Endothelial cell (in vitro differentiated cells): ENCODE results near the gene KAZN. TPM values are rescaled to one million over a fixed set of nuclear protein-coding genes. Genes with fewer than 3 reads are reported as not detected.

Experiments used
- DNase-seq: peaks from one replicate; pipeline ENCODE4 v3.0.0; 2021; ENCODE audit warnings: low spot score
- H3K27ac Mint-ChIP-seq: one replicate; pipeline ENCODE4 v1.8.0; 2021; ENCODE audit warnings: mixed read lengths, inconsistent platforms; ENCODE audit not compliant: unreplicated experiment
- H3K27me3 Mint-ChIP-seq: one replicate; pipeline ENCODE4 v1.8.0; 2021; ENCODE audit warnings: mild to moderate bottlenecking, moderate library complexity, mixed read lengths, inconsistent platforms; ENCODE audit not compliant: unreplicated experiment
- H3K36me3 Mint-ChIP-seq: one replicate; pipeline ENCODE4 v1.8.0; 2021; ENCODE audit warnings: mild to moderate bottlenecking, low read depth, mixed read lengths, inconsistent platforms; ENCODE audit not compliant: unreplicated experiment
- H3K4me1 Mint-ChIP-seq: one replicate; pipeline ENCODE4 v1.8.0; 2021; ENCODE audit warnings: mild to moderate bottlenecking, mixed read lengths, inconsistent platforms; ENCODE audit not compliant: unreplicated experiment
- H3K4me3 Mint-ChIP-seq: one replicate; pipeline ENCODE4 v1.8.0; 2021; ENCODE audit warnings: mild to moderate bottlenecking, mixed read lengths, inconsistent platforms; ENCODE audit not compliant: unreplicated experiment
- H3K9me3 Mint-ChIP-seq: one replicate; pipeline ENCODE4 v1.8.0; 2021; ENCODE audit warnings: mixed read lengths, inconsistent platforms; ENCODE audit not compliant: unreplicated experiment
- total RNA-seq: library from RNA; stranded (reverse); fragmentation: NEBNext Ultra II Directional; extraction: Animal tissue kit (Norgen Biotek cat#: 25700); gene quantifications from one replicate; pipeline ENCODE4 v1.2.1, GENCODE V29; 2021; ENCODE audit not compliant: unreplicated experiment
- TF ChIP-seq, protein P1 (sequence below): fragments of 200-600 bp; sonication (generic); IDR thresholded peaks from one replicate; pipeline ENCODE4 v1.5.0; 2021; ENCODE audit warnings: antibody characterized with exemption; ENCODE audit not compliant: unreplicated experiment

KAZN gene
- total RNA-seq, 1 donor from 2014 or later: 10.1 TPM

DNA sequence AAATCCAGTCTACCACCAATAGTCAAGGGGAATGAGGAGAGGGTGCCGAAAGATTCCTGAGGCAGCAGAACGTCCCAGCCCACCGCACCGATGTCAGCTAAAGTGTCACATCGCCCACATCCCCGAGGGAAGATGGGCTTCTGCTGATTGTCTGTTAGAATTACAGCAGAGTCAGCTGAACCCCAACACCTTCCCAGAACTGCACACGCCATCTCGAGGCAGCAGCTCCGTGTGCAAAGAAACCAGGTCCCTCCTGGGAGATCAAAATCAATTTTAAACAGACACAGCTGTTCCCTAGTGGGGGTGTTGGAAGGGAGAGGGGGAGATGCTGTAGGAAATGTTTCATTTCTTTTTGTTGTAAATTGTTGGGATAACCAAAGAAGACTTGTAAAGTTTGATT is 12.8 kb upstream of the KAZN start:
- Mint-ChIP-seq H3K4me1 (no peaks in the 10 kb centered on the region), H3K36me3 (no peaks in the 10 kb centered on the region), H3K9me3 (no peaks in the 10 kb centered on the region), H3K27me3 (peaks cover 3% of the 10 kb centered on the region), H3K4me3 (no peak overlapping the region), H3K27ac (no peak overlapping the region)
- no peak for DNase-seq
- TF ChIP-seq, protein P1, sequence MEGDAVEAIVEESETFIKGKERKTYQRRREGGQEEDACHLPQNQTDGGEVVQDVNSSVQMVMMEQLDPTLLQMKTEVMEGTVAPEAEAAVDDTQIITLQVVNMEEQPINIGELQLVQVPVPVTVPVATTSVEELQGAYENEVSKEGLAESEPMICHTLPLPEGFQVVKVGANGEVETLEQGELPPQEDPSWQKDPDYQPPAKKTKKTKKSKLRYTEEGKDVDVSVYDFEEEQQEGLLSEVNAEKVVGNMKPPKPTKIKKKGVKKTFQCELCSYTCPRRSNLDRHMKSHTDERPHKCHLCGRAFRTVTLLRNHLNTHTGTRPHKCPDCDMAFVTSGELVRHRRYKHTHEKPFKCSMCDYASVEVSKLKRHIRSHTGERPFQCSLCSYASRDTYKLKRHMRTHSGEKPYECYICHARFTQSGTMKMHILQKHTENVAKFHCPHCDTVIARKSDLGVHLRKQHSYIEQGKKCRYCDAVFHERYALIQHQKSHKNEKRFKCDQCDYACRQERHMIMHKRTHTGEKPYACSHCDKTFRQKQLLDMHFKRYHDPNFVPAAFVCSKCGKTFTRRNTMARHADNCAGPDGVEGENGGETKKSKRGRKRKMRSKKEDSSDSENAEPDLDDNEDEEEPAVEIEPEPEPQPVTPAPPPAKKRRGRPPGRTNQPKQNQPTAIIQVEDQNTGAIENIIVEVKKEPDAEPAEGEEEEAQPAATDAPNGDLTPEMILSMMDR: no peak

DNA sequence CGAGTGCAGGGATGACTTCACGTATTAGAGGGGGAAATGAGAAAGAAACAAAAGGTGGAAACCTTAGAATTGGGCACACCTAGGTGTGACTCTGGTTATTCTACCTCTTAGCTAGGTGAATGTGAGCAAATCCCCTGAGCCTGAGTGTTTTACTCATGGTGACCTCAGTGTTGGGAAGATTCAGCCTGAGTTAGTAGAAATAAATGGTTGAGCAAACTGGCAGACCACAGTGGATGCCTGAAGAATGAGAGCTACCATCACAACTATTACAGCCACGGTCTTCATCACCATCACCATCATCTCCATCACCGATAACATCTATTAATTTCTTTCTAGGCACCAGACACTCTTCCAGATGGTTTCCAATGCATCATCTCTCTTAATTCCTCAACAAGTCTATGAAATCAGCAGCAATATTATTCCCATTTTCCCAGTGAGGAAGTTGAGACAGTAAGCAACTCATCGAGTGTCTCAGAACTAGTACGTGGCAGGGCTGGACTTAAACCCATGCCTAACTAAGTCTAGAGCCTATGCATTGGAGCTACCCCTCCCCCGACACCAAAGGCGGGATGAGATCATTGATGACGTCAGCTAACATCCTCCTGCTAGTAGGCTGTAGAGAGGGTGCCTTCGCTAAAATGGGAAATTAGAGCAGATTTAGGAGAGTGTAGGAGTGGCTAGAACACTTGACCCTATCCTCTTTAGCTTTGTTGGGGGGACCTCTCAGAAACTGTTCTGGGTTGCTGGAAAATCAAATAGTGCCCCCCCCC is 7.9 kb upstream of the KAZN start:
- Mint-ChIP-seq H3K4me3 (no peak overlapping the region), H3K36me3 (no peaks in the 10 kb centered on the region), H3K27ac (no peak overlapping the region), H3K9me3 (no peaks in the 10 kb centered on the region), H3K27me3 (peaks cover 11% of the 10 kb centered on the region), H3K4me1 (no peaks in the 10 kb centered on the region)
- DNase-seq: no peak
- TF ChIP-seq, protein P1: no peak

DNA sequence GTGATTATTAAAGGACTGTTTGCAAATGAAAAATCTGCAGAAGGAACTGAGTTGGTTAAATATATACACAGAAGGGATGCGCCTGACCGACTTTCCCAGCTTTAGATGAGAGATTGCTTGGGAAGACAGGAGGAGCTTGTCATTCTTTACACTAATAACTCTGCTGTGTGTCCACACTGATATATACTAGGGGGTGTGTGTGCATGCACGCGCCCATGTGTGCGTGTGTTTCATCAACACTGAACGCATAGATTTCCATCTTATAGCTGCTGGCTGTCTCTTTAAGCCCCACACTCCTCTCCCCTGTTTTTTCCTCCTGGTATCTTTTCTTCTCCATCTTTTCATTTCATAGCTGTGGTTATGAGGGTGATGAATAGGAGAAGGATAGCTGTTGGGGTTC is 6.9 kb upstream of the KAZN start:
- no peak for DNase-seq
- Mint-ChIP-seq H3K4me1 (no peaks in the 10 kb centered on the region), H3K27me3 (peaks cover 11% of the 10 kb centered on the region), H3K4me3 (no peak overlapping the region), H3K36me3 (no peaks in the 10 kb centered on the region), H3K27ac (no peak overlapping the region), H3K9me3 (no peaks in the 10 kb centered on the region)
- TF ChIP-seq, protein P1: no peak

DNA sequence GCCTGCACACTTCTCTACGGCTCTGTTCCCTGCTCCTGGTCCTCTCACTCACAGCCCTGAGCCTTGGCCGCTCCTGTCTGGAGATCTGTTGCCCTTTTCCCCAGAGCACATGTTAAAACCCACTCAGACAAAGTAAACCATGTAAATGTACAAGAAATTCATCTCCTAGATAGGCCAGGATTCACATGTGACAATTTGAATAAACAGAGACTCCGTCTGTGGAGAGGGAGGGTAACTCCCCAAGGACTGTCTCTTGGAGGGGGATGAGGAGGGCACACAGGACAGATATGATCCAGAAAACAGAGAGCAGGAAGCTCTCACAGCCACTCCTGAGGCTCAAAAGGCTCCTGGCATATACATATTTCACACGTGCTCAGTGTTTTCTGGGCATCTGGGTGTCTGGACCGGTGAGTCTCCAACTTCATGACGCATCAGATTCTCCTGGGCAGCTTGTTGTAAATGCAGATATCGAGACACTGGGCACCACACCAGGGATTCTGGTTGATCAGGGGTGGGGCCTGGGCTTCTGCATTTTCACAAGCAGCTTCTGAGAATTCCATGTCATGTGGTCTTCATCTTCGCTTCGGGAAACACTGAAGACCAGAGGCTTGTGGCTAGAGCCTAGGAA is 6.4 kb upstream of the KAZN start:
- DNase-seq: no peak
- Mint-ChIP-seq H3K4me1 (no peaks in the 10 kb centered on the region), H3K27me3 (peaks cover 11% of the 10 kb centered on the region), H3K9me3 (no peaks in the 10 kb centered on the region), H3K4me3 (no peak overlapping the region), H3K27ac (no peak overlapping the region), H3K36me3 (no peaks in the 10 kb centered on the region)
- TF ChIP-seq, protein P1: no peak

DNA sequence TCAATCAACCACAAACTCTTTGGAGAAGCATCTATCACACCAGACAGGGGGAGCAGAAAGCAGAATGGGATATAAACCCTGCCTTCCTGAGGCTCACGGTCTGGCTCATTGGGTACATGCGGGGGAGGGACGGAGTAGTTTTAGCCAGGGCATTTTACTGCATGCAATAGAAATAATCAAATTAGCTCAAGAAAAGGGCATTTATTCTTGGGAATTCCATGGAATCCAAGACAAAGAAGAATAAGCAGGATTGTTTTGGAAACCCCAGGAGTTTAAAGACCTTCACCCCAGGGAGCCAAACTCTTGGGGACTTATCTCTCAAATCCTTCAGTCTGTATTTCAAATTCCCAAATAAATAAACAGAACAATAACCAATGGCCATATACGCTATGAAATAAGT is 5.2 kb upstream of the KAZN start:
- Mint-ChIP-seq H3K27me3 (peaks cover 11% of the 10 kb centered on the region), H3K36me3 (no peaks in the 10 kb centered on the region), H3K4me1 (no peaks in the 10 kb centered on the region), H3K27ac (no peak overlapping the region), H3K9me3 (no peaks in the 10 kb centered on the region), H3K4me3 (no peak overlapping the region)
- DNase-seq: no peak
- TF ChIP-seq, protein P1: no peak
